Amniotic stem cell (primary cell): Measurements from ENCODE around the gene COBL.

Experiments
- DNase-seq: peaks from one replicate; lab custom pipeline; 2025; lab: John Stamatoyannopoulos, UW

COBL gene

GRCh38 chr7:51043461-51043860 is 273.1 kb downstream of the COBL start:
- DNase-seq = no peak

DNA sequence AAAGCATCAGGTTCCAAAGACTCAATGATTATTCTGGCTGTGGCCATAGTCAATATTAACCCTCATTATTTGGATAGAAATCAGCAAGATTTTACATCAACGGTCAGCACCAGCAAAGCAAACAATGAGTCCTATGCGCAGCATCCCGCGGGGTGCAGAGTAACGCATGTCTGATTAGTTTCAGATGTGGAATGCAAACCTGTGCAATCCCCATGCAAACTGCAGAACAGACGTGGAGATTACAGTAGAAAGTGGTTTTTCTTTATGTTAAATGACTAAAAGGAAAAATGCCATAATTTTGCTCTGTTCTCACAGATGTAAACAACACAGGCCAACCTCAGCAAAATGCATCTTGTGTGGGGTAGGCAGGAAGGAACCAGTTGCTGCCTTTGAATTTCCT is 275.8 kb downstream of the COBL start:
- DNase-seq = peak; percentile 25

DNA sequence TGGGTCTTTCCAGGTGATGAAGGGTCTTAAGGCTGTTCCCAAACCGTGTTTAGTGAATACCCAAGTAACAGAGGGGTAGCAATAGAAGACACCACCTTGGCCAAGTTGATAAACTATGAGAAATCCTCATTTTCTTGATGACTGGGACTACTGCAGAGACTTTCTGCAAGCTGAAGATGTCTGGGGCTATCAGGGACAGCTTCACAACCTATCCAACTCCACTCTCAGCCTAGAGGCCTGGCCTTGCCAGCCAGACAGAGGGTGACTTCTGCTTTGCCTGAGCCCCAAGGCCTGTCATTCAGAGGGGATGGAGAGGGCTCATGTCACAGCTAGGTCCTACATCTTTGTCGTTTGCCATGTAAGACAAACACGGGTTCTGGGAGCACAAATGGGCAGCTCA is 278.0 kb downstream of the COBL start:
- no peak for DNase-seq

DNA sequence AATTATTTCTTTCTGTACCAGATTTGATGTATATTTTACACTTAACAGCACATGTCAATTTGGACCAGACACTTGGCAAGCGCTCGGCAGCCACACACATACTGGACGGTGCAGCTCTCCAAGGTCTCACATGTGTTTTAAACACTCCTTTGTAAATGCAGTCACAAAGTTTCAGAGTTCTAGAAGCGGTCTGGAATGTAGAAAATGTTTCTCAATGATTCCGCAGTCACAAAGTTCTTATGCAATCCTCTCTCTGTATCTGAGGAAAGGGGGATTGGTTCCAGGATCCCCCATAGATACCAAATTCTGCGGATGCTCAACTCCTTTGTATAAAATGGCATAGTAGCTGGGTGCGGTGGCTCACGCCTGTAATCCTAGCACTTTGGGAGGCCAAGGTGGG is 280.9 kb downstream of the COBL start:
- no peak for DNase-seq

DNA sequence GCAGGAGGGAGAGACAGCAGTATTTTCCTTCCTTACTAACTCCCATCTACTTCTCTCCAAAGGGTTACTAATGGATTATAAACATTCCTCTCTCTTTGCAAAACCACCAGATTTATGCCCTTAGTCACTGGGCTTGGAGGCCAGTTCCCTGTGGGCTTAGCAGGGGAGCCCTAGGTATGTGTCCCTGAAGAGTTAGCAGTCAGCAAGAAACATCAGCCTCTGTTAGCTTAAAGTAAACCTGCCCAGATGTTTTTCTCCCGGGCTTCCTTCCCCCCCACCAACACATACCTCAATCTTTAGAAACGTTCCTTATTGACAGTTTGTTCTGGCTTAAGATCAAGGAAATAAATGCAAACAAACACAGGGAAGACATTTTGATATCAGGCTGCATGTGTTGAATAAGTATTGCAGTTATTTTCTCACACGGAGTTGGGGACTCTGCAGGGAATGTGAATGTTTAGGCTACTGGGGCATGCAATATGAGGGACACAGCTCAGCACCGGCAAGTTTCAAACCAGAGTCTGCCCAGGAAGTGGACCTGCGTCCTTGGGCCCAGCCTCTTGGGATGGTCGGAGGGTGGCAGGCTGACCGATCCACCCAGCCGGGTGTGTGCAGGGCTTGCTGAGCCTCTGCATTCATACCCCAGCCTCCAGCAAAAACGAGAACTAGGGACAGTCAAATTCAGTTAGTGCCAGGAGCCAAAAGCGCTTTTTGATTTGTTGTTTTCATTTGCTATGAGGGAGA is 281.9 kb downstream of the COBL start:
- peak; percentile 38 for DNase-seq

DNA sequence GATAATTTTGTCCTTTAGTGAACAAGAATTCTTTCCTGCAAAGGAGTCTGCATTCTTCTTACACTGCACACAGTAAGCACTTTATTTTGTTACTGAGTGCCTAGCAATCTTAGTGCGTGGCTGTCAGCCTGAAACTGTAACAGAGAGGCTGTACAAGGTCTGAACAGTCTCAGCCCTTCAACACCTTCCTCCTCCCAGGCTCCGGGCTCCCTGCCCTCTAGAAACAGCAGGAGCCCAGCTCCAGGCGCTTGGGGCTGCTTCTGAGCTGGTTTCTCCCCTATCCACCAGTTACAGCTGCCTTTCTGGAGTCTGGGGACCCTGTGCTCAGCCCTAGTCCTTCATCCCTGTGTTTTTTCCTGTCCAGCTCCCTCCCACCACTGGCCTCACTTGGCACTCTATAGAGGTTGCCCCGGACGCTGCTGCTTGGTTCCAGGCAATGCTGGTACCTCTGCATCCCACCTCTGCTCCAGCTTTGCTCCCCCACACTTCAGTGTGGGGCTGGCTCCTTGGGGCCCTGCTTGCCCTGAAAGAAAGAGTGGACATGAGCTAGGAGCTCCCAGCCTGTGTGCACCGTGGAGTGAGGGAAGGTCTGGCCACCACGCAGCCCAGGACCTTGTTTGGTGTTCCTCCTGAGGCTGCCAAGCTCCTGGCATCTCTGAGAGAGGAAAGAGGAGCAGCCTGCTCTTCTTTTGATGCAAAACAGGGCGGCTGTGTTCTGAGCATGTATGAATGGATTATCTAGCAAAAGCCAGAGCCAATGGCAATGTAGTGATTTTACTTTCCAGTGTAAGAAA is 282.7 kb downstream of the COBL start:
- DNase-seq = no peak

GRCh38 chr7:51031791-51032515 is 284.7 kb downstream of the COBL start:
- DNase-seq = no peak

GRCh38 chr7:51031216-51031615 is 285.4 kb downstream of the COBL start:
- DNase-seq = no peak

- DNase-seq = peak; percentile 64
Measured at GRCh38 chr7:51029701-51030191, 286.9 kb downstream of the COBL start.

DNA sequence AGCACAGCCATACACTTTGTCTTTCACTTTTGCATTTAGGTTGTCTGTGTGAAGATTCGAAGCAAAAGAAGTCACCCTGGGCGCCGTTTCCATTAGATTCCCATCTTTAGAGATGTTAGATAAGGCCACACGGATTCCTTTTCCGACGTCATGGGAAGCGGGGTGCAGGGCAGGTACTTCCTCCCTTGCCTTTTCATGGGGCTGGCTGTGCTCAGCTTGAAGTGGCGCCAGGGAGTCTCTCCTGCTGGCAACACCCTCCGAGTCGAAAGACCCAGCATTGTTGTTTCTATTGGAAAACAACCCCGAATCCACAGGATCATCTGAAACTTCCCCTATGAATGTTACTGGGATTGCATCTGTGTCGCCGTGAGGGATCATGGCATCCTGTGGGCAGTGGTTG is 287.5 kb downstream of the COBL start:
- DNase-seq = no peak

DNA sequence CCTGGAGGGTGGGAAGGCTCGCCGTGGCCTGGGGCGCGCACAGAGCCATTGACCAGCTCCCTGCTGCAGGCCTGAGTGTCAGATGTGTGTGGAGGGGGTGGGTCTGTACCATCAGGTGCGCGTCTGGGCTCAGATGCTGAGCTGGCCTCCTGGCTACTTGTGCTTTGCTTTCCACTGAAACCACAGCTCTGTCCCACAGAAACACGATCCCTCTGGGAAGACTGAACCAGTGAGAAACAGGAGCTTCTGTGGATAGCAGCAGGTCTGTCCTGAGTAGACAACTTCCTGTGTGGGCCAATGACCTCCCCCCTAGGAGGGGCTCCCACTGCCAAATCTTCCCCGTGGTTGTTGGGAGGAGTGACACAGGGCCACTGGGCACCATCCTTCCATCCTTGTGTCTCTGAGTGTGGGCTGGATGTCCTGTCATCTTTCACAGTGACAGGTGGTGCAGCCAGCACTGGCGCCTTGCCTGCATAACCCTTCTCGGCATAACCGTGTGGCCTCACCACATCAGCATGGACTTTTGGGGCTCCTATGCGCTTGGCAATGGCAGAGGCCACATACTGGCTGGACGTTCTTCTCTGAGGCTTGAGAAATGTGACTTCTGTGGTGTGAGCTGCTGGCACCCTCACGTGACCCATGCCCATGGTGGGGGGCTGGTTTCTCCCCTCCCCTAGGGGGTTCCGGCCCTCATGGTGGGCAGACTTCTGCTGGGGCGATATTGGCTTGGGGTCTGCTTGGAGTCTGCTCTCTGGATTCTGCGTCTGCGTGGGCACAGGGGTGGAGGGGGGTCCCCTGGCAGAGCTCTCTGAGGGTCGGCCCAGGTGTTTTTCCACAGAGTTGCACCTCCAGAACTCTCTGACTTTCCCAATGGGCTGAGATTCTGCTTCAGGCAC is 288.4 kb downstream of the COBL start:
- no peak for DNase-seq

DNA sequence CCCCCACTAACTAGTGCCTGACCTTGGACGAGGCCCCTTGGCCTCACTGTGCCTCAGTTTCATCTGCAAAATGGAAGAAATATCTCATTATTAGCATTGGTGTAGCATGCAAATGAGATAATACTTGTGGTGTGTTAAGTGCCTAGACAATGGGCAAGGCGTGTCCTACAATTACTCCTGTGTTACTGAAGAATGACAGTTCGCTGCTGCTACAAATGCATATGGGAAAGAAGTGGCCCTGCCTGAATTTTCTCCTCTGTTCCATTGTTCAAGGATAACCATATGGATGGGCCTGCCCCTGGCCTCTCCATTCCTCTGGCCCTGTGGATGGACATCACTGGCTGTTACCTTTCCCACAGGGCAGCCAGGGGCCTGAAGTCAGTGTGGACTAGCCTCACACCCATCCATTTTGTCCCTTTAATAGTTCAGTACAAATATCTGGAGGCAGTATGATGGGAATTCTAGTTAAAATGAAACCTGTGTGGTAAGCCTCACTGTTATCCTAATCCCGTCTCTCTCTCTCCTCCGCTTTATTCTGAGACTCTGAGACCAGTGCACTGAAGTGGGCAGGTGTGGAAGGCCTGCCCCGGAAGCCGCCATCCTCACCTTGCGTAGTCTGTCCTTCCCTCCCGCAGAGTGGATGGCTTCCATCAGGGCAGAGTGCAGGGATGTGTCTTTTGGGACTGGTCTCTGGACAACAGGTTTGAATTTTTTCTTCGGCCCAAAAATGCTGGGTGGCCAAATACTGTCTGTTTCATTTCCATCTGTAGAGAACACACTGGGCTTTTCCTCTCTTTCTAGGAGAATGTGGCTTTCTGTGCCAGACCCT is 289.3 kb downstream of the COBL start:
- no peak for DNase-seq

DNA sequence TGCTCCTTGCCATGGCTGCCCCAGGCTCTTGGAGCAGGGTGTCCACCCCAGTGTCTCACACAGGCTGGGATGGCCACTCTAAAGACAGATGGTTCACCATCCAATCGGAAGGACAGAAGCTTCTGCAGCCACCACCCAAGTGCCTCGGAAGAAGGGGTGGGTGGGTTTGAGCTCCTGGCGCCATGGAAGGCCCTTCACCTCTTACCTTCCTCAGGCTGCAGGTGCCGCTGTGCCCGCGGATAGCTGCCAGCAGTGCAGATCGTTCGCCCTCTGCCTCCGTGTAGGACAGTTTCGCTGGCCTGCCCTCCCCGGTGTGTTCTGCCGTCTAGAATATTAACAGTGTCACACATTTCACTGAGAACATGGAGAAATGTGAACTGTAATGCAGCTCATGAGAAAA is 290.3 kb downstream of the COBL start:
- DNase-seq = no peak

- DNase-seq = no peak
Measured at GRCh38 chr7:51025668-51026067, 290.9 kb downstream of the COBL start.

GRCh38 chr7:51024867-51025266 is 291.7 kb downstream of the COBL start:
- DNase-seq = no peak

DNA sequence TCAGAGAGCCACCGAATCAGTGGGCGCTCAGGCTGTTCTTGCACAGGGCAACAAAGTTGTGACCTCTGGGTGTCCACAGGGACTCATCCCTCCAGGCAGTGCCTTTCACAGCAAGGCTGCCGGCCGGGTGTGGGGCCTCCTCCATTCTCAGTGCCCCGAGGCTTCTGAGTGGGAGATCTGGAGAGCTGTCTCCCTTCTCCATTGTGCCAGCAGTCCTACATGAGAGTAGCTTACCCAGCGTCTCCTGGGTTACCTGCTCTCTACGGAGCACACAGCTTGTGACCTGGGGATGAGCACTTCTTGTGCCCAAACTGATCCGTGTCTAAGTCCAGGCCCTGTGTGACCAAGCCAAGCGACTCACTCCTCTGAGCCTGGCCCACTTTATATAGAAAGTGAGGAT is 293.1 kb downstream of the COBL start:
- DNase-seq = no peak

DNA sequence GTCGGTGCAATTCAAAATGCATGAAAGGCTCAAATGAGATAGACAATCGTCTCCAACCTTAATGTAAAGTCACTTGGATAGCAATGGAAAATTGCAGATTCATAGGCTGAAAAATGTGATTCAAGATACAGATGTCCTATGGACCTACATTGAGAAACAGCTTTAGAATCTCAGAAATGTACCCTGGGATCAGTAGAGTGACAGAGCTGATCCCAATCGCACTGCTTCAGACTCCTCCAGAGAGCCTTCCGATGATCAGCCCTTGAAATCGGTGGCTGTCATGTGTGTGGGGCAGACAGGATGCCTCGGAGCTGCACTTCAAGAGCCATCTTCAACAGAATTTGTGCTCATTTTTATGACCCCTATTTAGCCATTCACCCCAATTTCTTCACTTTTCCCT is 293.8 kb downstream of the COBL start:
- DNase-seq = no peak

DNA sequence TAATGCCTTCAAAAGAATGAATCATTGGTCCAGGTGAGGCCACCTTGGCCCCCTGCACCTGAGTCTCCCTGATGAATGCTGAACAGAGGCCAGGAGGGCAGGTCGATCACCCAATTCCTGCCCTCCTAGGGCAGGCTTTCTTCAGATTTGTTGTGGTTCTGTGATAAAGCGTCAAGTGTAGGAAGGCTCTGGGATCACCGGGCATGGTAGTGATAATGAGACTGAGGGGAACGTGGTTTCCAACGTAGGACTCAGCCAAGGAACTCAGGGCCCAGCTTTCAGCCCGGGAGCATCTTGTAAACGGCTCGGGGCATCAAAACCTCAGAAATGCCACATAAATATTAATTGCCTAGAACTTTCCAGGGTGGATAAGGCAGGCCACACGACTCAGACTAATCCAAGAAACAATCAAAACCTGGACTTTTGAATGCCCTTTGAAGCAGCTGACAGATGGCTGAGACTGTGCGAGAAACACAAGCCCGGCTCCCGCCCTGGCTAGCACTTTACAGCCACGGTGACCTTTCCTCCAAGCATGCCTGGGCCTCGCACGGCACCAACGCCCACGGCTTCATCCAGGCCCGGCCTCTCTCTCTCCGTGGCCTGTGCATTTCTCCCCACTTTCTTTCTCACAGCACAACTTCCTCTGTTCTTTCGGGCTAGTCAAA is 294.6 kb downstream of the COBL start:
- DNase-seq = no peak

DNA sequence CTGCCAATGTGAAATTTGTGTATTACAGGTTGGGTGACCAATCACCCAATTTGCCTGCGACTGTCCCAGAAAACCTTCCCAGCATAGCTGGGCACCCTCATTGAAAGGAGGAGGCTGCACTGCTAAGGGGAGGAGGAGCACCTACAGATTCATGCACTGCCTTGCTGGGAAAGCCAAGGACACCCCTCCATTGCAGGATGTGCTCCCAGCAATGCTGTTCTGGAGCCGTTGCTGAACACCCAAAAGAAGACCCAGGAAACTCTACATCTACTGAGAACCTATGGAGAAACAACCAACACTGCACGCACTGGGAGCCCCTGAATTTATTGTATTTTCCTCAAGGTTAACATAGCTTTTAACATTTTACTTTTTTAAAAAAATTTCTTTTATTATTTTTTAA is 295.7 kb downstream of the COBL start:
- no peak for DNase-seq
